GM10266 (cell line): ENCODE results near the gene GDI2.

Experiments
- DNase-seq: peaks from one replicate; pipeline ENCODE4 v3.0.0; 2012; ENCODE audit errors: extremely low spot score
- TF ChIP-seq, protein P1 (sequence below): IDR thresholded peaks from 2 replicates; pipeline ENCODE4 v1.5.1; 2012; ENCODE audit warnings: mild to moderate bottlenecking, low read depth; ENCODE audit not compliant: control insufficient read depth, insufficient read depth; ENCODE audit errors: missing control alignments

Gene GDI2

DNA sequence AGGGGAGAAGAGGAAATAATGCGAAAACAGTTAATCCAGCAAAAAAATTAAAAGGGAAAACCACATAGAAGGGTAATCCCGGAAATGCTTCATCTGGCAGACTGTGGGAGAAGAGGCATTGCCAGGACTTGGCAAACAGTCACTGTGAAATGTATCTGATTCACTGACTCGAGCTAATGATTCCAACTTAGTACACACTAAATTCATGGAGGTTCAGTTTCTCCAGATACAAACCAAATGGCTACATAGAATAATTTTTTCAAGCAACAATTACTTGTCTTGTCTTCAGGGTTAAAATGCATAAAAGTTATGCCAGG is 36.4 kb downstream of the GDI2 start:
- TF ChIP-seq, protein P1, sequence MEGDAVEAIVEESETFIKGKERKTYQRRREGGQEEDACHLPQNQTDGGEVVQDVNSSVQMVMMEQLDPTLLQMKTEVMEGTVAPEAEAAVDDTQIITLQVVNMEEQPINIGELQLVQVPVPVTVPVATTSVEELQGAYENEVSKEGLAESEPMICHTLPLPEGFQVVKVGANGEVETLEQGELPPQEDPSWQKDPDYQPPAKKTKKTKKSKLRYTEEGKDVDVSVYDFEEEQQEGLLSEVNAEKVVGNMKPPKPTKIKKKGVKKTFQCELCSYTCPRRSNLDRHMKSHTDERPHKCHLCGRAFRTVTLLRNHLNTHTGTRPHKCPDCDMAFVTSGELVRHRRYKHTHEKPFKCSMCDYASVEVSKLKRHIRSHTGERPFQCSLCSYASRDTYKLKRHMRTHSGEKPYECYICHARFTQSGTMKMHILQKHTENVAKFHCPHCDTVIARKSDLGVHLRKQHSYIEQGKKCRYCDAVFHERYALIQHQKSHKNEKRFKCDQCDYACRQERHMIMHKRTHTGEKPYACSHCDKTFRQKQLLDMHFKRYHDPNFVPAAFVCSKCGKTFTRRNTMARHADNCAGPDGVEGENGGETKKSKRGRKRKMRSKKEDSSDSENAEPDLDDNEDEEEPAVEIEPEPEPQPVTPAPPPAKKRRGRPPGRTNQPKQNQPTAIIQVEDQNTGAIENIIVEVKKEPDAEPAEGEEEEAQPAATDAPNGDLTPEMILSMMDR = no peak
- no peak for DNase-seq

DNA sequence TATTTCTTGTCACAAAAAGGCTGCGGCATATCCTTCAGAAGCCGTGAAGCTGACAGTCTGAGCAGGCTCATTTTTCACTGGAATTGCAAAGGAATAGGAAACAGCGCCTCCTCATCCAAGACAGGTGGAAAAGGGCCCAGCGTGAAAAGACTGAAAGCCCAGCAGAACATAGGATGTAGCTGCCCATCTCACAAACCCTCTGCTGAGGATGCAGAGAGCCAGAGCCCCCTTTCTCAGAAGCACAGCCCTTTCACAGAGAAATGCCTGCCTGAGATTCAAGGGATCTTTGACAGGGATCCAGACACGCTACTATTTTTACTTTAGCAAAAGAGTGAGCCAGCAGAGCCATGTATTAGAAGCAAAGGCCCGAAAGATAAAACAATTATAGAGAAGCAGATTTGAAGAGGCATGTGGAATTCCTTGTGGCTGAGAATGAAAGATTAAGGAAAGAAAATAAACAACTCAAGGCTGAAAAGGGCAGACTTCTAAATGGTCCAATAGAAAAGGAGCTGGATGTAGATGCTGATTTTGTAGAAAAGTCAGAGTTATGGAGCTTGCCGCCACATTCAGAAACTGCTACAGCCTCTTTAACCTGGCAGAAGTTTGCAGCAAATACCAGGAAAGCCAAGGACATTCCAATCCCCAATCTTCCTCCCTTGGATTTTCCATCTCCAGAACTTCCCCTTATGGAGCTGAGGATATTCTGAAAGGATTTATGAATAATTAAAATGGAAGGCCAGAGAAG is 36.9 kb downstream of the GDI2 start:
- DNase-seq = no peak
- TF ChIP-seq, protein P1 = no peak

DNA sequence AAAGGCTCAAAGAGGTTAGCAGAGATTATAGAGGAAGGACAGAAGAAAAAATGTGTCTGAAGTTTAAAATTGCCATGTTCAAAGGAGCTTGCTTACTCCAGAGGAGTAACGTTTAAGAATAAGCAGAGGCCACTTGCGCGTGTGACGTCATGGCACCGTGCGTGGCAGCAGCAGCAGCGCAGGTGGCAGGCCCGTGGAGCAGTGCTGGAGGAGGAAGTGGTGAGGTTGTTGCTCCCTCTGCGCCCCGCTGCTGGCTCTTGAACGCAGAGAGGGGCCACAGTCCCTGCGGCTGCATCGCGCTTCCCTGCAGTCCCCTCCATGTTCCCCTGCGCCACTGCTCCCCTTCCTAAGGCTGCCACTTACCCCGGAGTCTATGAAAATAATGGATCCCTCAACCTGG is 37.5 kb downstream of the GDI2 start:
- TF ChIP-seq, protein P1 = no peak
- DNase-seq = no peak

DNA sequence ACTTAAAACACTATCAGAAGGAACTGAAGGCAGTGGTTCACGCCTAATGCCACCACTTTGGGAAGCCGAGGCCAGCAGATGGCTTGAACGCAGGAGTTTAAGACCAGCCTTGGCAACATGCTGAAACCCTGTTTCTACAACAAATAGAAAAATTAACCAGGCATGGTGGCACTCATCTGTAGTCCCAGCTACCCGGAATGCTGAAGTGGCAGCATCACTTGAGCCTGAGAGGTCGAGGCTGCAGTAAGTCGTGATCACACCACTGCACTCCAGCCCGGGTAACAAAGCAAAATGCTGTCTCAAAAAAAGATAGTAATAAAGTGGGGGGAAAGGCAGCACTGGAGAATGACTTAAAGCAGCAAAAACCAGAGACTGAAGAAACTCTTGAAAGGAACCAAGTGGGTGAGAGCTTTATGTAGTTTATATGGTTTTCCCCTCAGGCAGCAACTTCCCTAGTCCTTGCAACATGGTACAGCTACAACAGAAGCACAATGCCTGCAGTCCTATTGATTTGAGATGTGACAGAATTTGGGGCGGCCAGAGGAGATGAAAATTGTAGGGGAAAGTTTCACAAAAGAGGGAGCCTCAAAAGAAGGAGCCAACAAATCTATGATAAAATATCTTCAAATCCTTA is 38.1 kb downstream of the GDI2 start:
- TF ChIP-seq, protein P1 = no peak
- no peak for DNase-seq

DNA sequence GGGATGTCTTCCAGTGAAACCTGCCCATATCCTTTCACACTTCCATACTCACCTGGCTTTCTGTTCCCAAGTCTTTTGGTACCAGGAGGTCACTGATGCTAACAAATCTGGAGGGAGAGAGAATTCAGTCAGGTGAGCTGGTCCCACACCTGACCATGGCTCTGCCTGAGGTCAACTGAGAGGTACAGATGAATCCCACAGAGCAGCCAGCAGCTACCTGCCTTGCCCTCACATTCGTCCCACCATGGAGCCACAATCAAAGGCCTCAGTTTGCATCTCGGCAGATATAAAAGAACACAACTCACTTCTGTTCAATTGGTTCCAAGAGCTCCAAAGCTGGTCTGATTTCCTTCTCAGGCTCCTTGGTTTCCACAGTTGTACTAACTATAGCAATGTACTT is 47.0 kb downstream of the GDI2 start:
- TF ChIP-seq, protein P1 = no peak
- DNase-seq = no peak

DNA sequence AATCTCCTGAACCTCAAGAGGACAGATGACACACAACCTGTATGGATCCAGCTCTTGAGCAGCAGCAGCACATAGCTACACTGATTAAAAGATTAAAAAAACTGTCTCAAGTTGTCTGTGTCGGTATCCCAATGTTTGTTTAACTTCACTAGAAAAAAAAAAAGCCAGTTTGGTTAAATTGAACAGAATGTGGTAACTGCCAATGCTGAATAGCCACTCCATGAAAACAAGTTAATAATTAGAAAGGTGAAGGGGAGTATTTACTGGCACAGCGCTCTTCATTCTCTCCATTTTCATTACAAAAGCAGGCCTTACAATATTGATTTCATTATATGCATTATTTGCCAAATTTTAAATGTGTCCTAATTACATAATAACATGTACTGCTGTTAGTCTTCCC is 47.6 kb downstream of the GDI2 start:
- TF ChIP-seq, protein P1 = no peak
- no peak for DNase-seq

DNA sequence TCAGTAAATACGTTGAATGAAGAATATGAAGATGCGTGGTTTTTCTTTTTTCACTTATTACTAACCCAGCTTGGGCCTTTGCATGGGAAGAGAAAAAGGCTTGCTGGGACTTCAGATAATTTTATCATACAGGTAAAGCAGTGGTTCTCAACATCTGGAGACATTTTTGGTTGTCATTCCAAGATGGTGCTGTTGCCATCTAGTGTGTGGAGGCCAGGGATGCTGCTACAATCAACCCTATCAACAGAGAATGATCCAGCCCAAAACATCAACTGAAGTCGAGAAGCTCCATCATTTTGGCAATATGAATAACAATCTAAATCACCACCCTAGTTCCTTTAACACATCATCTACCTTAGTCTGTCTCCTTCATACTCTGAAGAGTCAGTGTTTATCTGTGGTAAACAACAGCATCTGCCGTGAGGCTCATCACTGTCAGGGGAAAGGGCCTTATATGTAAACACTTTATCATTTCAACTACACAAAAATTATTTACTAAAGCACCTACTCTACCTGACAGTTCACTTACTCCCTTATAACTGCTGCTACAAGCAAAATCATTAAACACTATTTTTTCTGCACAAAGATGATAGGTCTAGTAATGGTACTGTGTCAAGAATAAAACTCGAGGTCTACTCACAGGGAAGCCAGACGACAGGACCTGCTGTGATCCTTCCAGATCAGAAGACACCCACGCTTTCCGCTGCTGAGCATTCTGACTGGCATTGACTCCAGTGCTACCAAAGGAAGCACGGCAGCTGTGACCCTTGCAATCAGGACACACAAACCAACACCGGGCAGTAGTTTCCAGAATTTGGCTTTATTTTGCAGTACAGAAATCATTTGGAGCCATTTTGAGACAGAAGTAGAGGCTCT is 48.6 kb downstream of the GDI2 start:
- no peak for DNase-seq
- TF ChIP-seq, protein P1 = no peak
